ENCODE measurements around the gene ARL5A.

ARL5A gene

GRCh38 chr2:151840216-151841046 is 12.2 kb upstream of the ARL5A start:
- no peak for DNase-seq

GRCh38 chr2:151837926-151838325 is 9.7 kb upstream of the ARL5A start:
- DNase-seq: no peak

- no peak for DNase-seq
Observed at GRCh38 chr2:151833984-151834383, 5.8 kb upstream of the ARL5A start.

GRCh38 chr2:151830961-151831360 is 2.7 kb upstream of the ARL5A start:
- no peak for DNase-seq

- no peak for DNase-seq
Observed at GRCh38 chr2:151828890-151829324, 686 bp upstream of the ARL5A start.

GRCh38 chr2:151827564-151828142 is 568 bp downstream of the ARL5A start:
- no peak for DNase-seq

GRCh38 chr2:151826737-151827157 is 1.5 kb downstream of the ARL5A start:
- DNase-seq: no peak

- no peak for DNase-seq
Observed at GRCh38 chr2:151824886-151825285, 3.3 kb downstream of the ARL5A start.

- no peak for DNase-seq
Observed at GRCh38 chr2:151823651-151824050, 4.6 kb downstream of the ARL5A start.

GRCh38 chr2:151819920-151820319 is 8.3 kb downstream of the ARL5A start:
- DNase-seq: no peak

- no peak for DNase-seq
Observed at GRCh38 chr2:151817929-151818328, 10.3 kb downstream of the ARL5A start.

- no peak for DNase-seq
Observed at GRCh38 chr2:151816843-151817242, 11.4 kb downstream of the ARL5A start.

GRCh38 chr2:151815821-151816489 is 12.3 kb downstream of the ARL5A start:
- no peak for DNase-seq

GRCh38 chr2:151810489-151810888 is 17.7 kb downstream of the ARL5A start:
- DNase-seq: no peak

- no peak for DNase-seq
Observed at GRCh38 chr2:151809073-151809383, 19.2 kb downstream of the ARL5A start.

- DNase-seq: no peak
Observed at GRCh38 chr2:151808258-151809072, 19.8 kb downstream of the ARL5A start.

GRCh38 chr2:151805961-151806360 is 22.3 kb downstream of the ARL5A start:
- no peak for DNase-seq

- no peak for DNase-seq
Observed at GRCh38 chr2:151805343-151805742, 22.9 kb downstream of the ARL5A start.

- no peak for DNase-seq
Observed at GRCh38 chr2:151803811-151804210, 24.4 kb downstream of the ARL5A start.

GRCh38 chr2:151802315-151802714 is 25.9 kb downstream of the ARL5A start:
- no peak for DNase-seq

GRCh38 chr2:151799886-151800292 is 28.3 kb downstream of the ARL5A start:
- DNase-seq: no peak

GRCh38 chr2:151796774-151797173 is 31.4 kb downstream of the ARL5A start:
- DNase-seq: peak; percentile 18

GRCh38 chr2:151795646-151796240 is 32.5 kb downstream of the ARL5A start:
- peak; percentile 11 for DNase-seq

Measured in NCI-H226 (cell line).